ENCODE measurements around the gene UHRF2. TPM values are rescaled to one million over a fixed set of nuclear protein-coding genes. Genes with fewer than 3 reads are reported as not detected.

UHRF2 gene
- total RNA-seq, 1 donor from 2014 or later: 55.5 TPM

GRCh38 chr9:6383551-6384225 lies 29.3 kb upstream of the UHRF2 start:
- Mint-ChIP-seq H3K27me3 (ENCODE audit: unreplicated experiment) (no peaks in the 10 kb centered on the region), H3K27ac (ENCODE audit: unreplicated experiment) (no peak overlapping the region), H3K4me1 (ENCODE audit: unreplicated experiment) (peaks cover 15% of the 10 kb centered on the region), H3K36me3 (ENCODE audit: low read depth, unreplicated experiment) (no peaks in the 10 kb centered on the region), H3K9me3 (ENCODE audit: unreplicated experiment) (no peaks in the 10 kb centered on the region), H3K4me3 (ENCODE audit: unreplicated experiment) (no peak overlapping the region)
- DNase-seq (ENCODE audit: low spot score): no peak
- no peak for TF ChIP-seq CTCF (IDR thresholded peaks at IDR 0.05; ENCODE audit: unreplicated experiment)

- no peak overlapping the region for H3K4me3 Mint-ChIP-seq (ENCODE audit: unreplicated experiment)
- no peaks in the 10 kb centered on the region for H3K9me3 Mint-ChIP-seq (ENCODE audit: unreplicated experiment)
- no peak for TF ChIP-seq CTCF (IDR thresholded peaks at IDR 0.05; ENCODE audit: unreplicated experiment)
- no peak for DNase-seq (ENCODE audit: low spot score)
- no peaks in the 10 kb centered on the region for H3K27me3 Mint-ChIP-seq (ENCODE audit: unreplicated experiment)
- H3K36me3 Mint-ChIP-seq (ENCODE audit: low read depth, unreplicated experiment): no peaks in the 10 kb centered on the region
- peaks cover 9% of the 10 kb centered on the region for H3K4me1 Mint-ChIP-seq (ENCODE audit: unreplicated experiment)
- no peak overlapping the region for H3K27ac Mint-ChIP-seq (ENCODE audit: unreplicated experiment)
Measured at GRCh38 chr9:6384732-6385131, 28.3 kb upstream of the UHRF2 start.

GRCh38 chr9:6399071-6399470 lies 13.9 kb upstream of the UHRF2 start:
- TF ChIP-seq CTCF (IDR thresholded peaks at IDR 0.05; ENCODE audit: unreplicated experiment): no peak
- H3K4me1 Mint-ChIP-seq (ENCODE audit: unreplicated experiment): no peaks in the 10 kb centered on the region

GRCh38 chr9:6405371-6405770 lies 7.6 kb upstream of the UHRF2 start:
- no peaks in the 10 kb centered on the region for H3K36me3 Mint-ChIP-seq (ENCODE audit: low read depth, unreplicated experiment)
- no peaks in the 10 kb centered on the region for H3K27me3 Mint-ChIP-seq (ENCODE audit: unreplicated experiment)
- H3K9me3 Mint-ChIP-seq (ENCODE audit: unreplicated experiment): no peaks in the 10 kb centered on the region
- no peaks in the 10 kb centered on the region for H3K4me1 Mint-ChIP-seq (ENCODE audit: unreplicated experiment)
- no peak overlapping the region for H3K4me3 Mint-ChIP-seq (ENCODE audit: unreplicated experiment)
- TF ChIP-seq CTCF (IDR thresholded peaks at IDR 0.05; ENCODE audit: unreplicated experiment): no peak
- no peak overlapping the region for H3K27ac Mint-ChIP-seq (ENCODE audit: unreplicated experiment)
- no peak for DNase-seq (ENCODE audit: low spot score)

More at GRCh38 chr9:6399071-6399470, 13.9 kb upstream of the UHRF2 start:
- H3K27ac Mint-ChIP-seq (ENCODE audit: unreplicated experiment): no peak overlapping the region
- H3K4me3 Mint-ChIP-seq (ENCODE audit: unreplicated experiment): no peak overlapping the region
- DNase-seq (ENCODE audit: low spot score): no peak
- H3K9me3 Mint-ChIP-seq (ENCODE audit: unreplicated experiment): no peaks in the 10 kb centered on the region
- H3K27me3 Mint-ChIP-seq (ENCODE audit: unreplicated experiment): no peaks in the 10 kb centered on the region
- no peaks in the 10 kb centered on the region for H3K36me3 Mint-ChIP-seq (ENCODE audit: low read depth, unreplicated experiment)

GRCh38 chr9:6407778-6408177 lies 5.2 kb upstream of the UHRF2 start:
- Mint-ChIP-seq H3K4me3 (ENCODE audit: unreplicated experiment) (no peak overlapping the region), H3K27ac (ENCODE audit: unreplicated experiment) (no peak overlapping the region), H3K27me3 (ENCODE audit: unreplicated experiment) (peaks cover 6% of the 10 kb centered on the region), H3K4me1 (ENCODE audit: unreplicated experiment) (peaks cover 2% of the 10 kb centered on the region), H3K9me3 (ENCODE audit: unreplicated experiment) (no peaks in the 10 kb centered on the region), H3K36me3 (ENCODE audit: low read depth, unreplicated experiment) (no peaks in the 10 kb centered on the region)
- TF ChIP-seq CTCF (IDR thresholded peaks at IDR 0.05; ENCODE audit: unreplicated experiment): no peak
- DNase-seq (ENCODE audit: low spot score): no peak

Data from endothelial cell (in vitro differentiated cells).